SK-N-MC (cell line): ENCODE measurements around the gene DSG2.

Experiments
- EZH2 ChIP-seq: fragments of 200-600 bp; sonication (generic); IDR thresholded peaks from one replicate; pipeline ENCODE4 v1.6.1; 2017; ENCODE audit warnings: antibody characterized with exemption
- FOXP2 ChIP-seq: optimal IDR thresholded peaks from 2 replicates; pipeline ENCODE3; 2011; ENCODE audit warnings: mild to moderate bottlenecking, moderate library complexity; ENCODE audit not compliant: insufficient read depth; ENCODE audit errors: extremely low read length, control extremely low read depth

DNA sequence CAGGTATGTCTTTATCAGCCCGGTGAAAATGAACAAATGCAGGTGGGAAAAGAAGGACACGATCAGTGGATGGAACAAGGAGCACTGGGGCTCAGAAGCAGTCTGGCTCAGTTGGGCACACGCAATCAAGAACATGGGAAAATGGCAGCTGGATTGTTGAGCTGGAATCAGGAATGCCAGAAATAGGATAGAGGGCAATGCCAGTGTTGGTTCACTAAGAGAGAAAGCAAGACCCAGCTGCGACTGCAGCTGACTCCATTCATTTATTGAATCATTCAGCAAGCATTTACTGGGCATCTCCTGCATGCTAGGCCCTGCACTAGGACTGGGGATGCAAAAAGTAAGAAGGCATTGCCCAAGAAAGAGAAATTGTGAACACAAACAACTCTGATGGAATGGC is 80.1 kb downstream of the DSG2 start:
- TF ChIP-seq EZH2 (no peak), FOXP2 (no peak)
